Measurements from ENCODE around the gene SOS2. TPM values are rescaled to one million over a fixed set of nuclear protein-coding genes. Genes with fewer than 3 reads are reported as not detected.

The SOS2 gene
- total RNA-seq, 1 experiment from 2014 or later: 9.4 TPM

DNA sequence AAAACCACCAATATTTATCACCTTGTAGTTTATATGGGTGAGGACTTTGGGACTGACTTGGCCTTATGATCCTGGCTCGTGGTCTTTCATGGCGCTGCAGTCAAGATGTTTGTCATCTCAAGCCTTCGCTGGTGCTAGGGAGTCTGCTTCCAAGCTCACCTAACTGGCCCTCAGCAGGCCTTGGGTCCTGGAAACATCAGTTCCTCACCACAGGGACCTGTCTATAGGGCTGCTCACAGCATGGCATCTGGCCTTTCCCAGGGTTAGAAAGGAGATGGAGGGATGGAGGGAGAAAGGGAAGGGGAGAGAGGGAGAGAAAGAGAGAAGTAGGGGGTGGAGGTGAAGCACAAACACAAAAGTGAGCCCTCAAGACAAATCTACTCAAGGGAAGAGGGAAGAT is 146.7 kb downstream of the SOS2 start:
- no peak overlapping the region for H2BK15ac ChIP-seq (ENCODE audit: low read depth, low read length)
- TF ChIP-seq, protein P1, sequence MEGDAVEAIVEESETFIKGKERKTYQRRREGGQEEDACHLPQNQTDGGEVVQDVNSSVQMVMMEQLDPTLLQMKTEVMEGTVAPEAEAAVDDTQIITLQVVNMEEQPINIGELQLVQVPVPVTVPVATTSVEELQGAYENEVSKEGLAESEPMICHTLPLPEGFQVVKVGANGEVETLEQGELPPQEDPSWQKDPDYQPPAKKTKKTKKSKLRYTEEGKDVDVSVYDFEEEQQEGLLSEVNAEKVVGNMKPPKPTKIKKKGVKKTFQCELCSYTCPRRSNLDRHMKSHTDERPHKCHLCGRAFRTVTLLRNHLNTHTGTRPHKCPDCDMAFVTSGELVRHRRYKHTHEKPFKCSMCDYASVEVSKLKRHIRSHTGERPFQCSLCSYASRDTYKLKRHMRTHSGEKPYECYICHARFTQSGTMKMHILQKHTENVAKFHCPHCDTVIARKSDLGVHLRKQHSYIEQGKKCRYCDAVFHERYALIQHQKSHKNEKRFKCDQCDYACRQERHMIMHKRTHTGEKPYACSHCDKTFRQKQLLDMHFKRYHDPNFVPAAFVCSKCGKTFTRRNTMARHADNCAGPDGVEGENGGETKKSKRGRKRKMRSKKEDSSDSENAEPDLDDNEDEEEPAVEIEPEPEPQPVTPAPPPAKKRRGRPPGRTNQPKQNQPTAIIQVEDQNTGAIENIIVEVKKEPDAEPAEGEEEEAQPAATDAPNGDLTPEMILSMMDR (conservative IDR thresholded peaks at IDR 0.05): no peak
- no peak overlapping the region for H2BK120ac ChIP-seq (ENCODE audit: low read depth, low read length, poor library complexity, severe bottlenecking)
- no peak overlapping the region for H3T11ph ChIP-seq (ENCODE audit: low read length)
- H3K79me2 ChIP-seq (ENCODE audit: insufficient read depth, low read length): no peaks in the 10 kb centered on the region
- H2BK12ac ChIP-seq (ENCODE audit: insufficient read length, low read depth, low read length): no peak overlapping the region
- Mint-ChIP-seq H3K36me3 (ENCODE audit: insufficient read depth in 1 of 3, low read depth in 3 of 3) (no peaks in the 10 kb centered on the region), H3K27me3 (ENCODE audit: low read depth) (no peaks in the 10 kb centered on the region), H3K9me3 (no peaks in the 10 kb centered on the region), H3K4me1 (peaks cover 4% of the 10 kb centered on the region in 2 experiments), H3K27ac (peak overlapping the region in 1 of 3 experiments; percentile 32; a peak in 2 of 7 replicates), H3K4me3 (no peak overlapping the region)
- H4K20me1 ChIP-seq (ENCODE audit: control insufficient read depth, insufficient read depth, insufficient read length): no peaks in the 10 kb centered on the region
- no peaks in the 10 kb centered on the region for H3K4me1 ChIP-seq (ENCODE audit: insufficient read depth, low read length)
- no peak overlapping the region for H4K91ac ChIP-seq (ENCODE audit: insufficient read length, low read depth, low read length)
- no peak overlapping the region for H2AK5ac ChIP-seq (ENCODE audit: insufficient read length, low read length)
- no peak overlapping the region for H2BK5ac ChIP-seq (ENCODE audit: insufficient read length, low read length)
- DNase-seq: no peak
- no peaks in the 10 kb centered on the region for H3K27me3 ChIP-seq (ENCODE audit: insufficient read depth, low read length)
- no peak overlapping the region for H3K4ac ChIP-seq (ENCODE audit: low read depth, low read length)
- no peak overlapping the region for H2BK20ac ChIP-seq (ENCODE audit: low read depth, low read length, poor library complexity, severe bottlenecking)
- no peaks in the 10 kb centered on the region for H3K79me1 ChIP-seq (ENCODE audit: insufficient read depth, low read depth, low read length, poor library complexity, severe bottlenecking)
- H3K9ac ChIP-seq (ENCODE audit: extremely low read depth, insufficient read length, low read length): no peak overlapping the region
- H3K27ac ChIP-seq (ENCODE audit: insufficient read length, low read depth, low read length): no peak overlapping the region
- H3K4me2 ChIP-seq (ENCODE audit: insufficient read depth, insufficient read length, low read length): no peak overlapping the region
- H4K8ac ChIP-seq (replicated peaks; ENCODE audit: insufficient read length, low read depth, low read length): no peak overlapping the region
- WGBS (ENCODE audit: extremely low coverage, insufficient read length, low lambda C conversion rate): no CpG with 5 or more reads among the region's 3 CpGs
- H3K23me2 ChIP-seq (ENCODE audit: insufficient read length, low read depth, low read length, poor library complexity, severe bottlenecking): no peaks in the 10 kb centered on the region
- no peak overlapping the region for H3K14ac ChIP-seq (ENCODE audit: insufficient read depth, low read length)
- no peak overlapping the region for H3K23ac ChIP-seq (ENCODE audit: insufficient read length, low read depth, low read length)
- no peaks in the 10 kb centered on the region for H3K9me3 ChIP-seq (ENCODE audit: control insufficient read depth, low read depth, low read length)
- no peak overlapping the region for H4K5ac ChIP-seq (ENCODE audit: insufficient read length, low read depth, low read length)
- H3K18ac ChIP-seq (ENCODE audit: insufficient read length, low read depth, low read length): no peak overlapping the region
- H2AFZ ChIP-seq (ENCODE audit: low read length): no peak overlapping the region
- H3K56ac ChIP-seq (ENCODE audit: insufficient read length, low read depth, low read length): no peak overlapping the region

All from H9 (cell line).